ENCODE results near the gene SWI5.

Gene SWI5

DNA sequence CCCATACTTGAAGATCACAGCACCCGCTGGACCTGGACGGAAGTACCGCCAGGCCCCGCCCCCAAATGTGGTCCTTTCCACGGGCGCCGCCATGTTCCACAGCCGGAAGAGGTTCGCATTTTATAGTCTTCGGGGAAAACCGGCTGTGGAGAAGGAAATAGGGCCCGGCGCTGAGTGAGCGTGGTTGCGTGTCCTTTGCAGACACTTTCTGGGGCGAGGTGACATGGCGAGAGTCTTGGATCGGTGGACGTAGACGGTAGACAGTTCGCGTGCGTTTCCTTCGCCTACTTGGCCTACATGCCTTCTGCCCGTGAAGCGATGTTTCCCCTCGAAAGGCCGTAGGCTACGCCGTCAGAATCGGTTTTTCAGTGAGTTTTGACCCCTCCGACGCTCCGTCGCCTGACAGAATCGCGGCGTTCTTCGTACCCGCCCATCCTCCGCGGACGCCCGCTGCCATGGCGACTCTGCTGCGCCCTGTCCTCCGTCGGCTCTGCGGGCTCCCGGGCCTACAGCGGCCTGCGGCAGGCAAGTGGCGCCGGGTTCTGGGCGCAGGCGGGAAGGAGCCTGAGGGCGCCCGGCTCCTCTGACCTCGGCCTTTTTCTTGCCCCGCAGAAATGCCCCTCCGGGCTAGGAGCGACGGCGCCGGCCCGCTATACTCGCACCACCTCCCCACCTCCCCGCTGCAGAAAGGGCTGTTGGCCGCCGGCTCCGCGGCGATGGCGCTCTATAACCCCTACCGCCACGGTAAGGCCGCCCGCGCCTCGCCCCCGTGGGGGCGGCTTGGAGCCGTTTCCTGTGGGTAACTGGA lies 46.5 kb downstream of the SWI5 start, which contains the start of the genes COQ4 and TRUB2:
COQ4 (plus strand) TSS at position 436 of the 808 bp plus-strand sequence; CDS start at position 456, 20 bp downstream.
TRUB2 (minus strand) TSS at position 44 of the 808 bp plus-strand sequence; CDS start at position 5, 39 bp downstream.
- Histone ChIP-seq H3K4me3 (ENCODE audit: extremely low read depth, insufficient read depth, low read length, poor library complexity, severe bottlenecking) (peak within 1 kb of the TSS; percentile 91), H3K9me3 (ENCODE audit: control insufficient read depth, low read length) (no peaks in the 10 kb centered on the region), H3K27ac (ENCODE audit: low read depth, low read length, severe bottlenecking) (peak within 1 kb of the TSS; percentile 92), H3K36me3 (ENCODE audit: control insufficient read depth, insufficient read depth, low read length) (peaks cover 58% of the 10 kb centered on the region), H3K4me1 (ENCODE audit: control insufficient read depth, insufficient read depth, low read length, poor library complexity, severe bottlenecking) (peaks cover 8% of the 10 kb centered on the region)
- WGBS, 2 experiments (ENCODE audit: insufficient coverage in 2 of 2) = 0% methylated on average over 80 to 83 of the region's 83 CpGs

DNA sequence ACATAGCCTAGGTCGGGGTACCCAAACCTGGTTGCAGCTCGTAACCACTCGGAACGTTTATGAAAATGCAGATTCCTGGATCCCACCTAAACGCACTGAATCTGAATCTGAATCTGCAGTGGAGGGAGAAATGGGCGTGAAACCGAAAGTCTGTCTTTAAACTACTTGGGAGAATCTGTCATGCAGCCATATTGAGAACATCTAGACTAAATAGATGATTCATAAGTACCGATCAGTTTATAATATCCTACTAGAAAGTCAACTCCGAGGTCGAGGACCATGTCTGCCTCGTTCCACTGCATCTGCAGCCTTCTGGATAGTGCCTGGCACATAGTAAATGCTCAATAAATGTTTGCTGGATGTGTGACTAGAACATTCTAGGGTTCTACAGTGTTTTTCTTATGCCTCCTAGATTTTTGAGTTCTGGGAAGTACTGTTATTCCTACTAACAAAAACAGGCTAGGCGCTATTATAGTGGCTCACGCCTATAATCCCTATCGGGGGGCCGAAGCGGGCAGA lies 47.2 kb downstream of the SWI5 start:
- Histone ChIP-seq H3K4me1 (ENCODE audit: control insufficient read depth, insufficient read depth, low read length, poor library complexity, severe bottlenecking) (peaks cover 8% of the 10 kb centered on the region), H3K27ac (ENCODE audit: low read depth, low read length, severe bottlenecking) (peak overlapping the region; percentile 92), H3K4me3 (ENCODE audit: extremely low read depth, insufficient read depth, low read length, poor library complexity, severe bottlenecking) (peak overlapping the region; percentile 91), H3K9me3 (ENCODE audit: control insufficient read depth, low read length) (no peaks in the 10 kb centered on the region), H3K36me3 (ENCODE audit: control insufficient read depth, insufficient read depth, low read length) (peaks cover 60% of the 10 kb centered on the region)
- 17 to 34% methylated on average over 6 to 11 of the region's 16 CpGs for WGBS, 2 experiments (ENCODE audit: insufficient coverage in 2 of 2)

DNA sequence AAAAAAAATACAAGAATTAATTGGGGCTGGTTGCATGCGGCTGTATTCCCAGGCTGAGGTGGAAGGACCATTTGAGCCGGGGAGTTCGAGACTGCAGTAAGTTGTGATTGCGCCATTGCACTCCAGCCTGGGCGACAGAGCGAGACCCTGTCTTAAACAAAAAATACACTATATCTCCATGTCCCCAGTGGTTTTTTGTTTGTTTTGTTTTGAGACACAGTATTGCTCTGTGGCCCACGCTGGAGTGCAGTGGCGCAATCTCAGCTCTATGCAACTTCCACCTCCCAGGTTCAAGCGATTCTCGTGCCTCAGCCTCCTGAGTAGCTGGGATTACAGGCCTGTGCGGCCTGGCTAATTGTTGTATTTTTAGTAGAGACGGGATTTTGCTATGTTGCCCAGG lies 47.7 kb downstream of the SWI5 start:
- Histone ChIP-seq H3K9me3 (ENCODE audit: control insufficient read depth, low read length) (no peaks in the 10 kb centered on the region), H3K27ac (ENCODE audit: low read depth, low read length, severe bottlenecking) (no peak overlapping the region), H3K4me3 (ENCODE audit: extremely low read depth, insufficient read depth, low read length, poor library complexity, severe bottlenecking) (peak overlapping the region; percentile 91), H3K4me1 (ENCODE audit: control insufficient read depth, insufficient read depth, low read length, poor library complexity, severe bottlenecking) (peaks cover 8% of the 10 kb centered on the region), H3K36me3 (ENCODE audit: control insufficient read depth, insufficient read depth, low read length) (peaks cover 65% of the 10 kb centered on the region)
- 94 to 100% methylated on average over 5 to 8 of the region's 12 CpGs for WGBS, 2 experiments (ENCODE audit: insufficient coverage in 2 of 2)

DNA sequence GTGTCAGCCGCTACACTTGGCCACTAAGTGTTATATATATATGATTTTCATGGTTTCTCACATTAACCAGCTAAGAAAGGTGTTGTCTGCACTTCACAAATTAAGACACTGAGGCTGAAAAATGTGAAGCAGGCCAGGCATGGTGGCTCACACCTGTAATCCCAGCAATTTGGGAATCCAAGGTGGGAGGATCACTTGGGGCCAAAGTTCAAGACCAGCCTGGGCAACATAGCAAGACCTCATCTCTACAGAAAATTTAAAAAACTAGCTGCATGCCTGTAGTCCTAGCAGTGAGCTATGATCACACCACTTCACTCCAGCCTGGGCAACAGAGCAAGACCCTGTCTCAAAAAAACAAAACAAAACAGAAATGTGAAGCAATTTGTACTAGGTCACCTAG lies 48.3 kb downstream of the SWI5 start:
- H3K36me3 ChIP-seq (ENCODE audit: control insufficient read depth, insufficient read depth, low read length) = peaks cover 69% of the 10 kb centered on the region
- H3K27ac ChIP-seq (ENCODE audit: low read depth, low read length, severe bottlenecking) = no peak overlapping the region
- no peaks in the 10 kb centered on the region for H3K9me3 ChIP-seq (ENCODE audit: control insufficient read depth, low read length)
- H3K4me3 ChIP-seq (ENCODE audit: extremely low read depth, insufficient read depth, low read length, poor library complexity, severe bottlenecking) = no peak overlapping the region
- no CpG with 5 or more reads among the region's 1 CpG for WGBS, 2 experiments (ENCODE audit: insufficient coverage in 2 of 2)
- H3K4me1 ChIP-seq (ENCODE audit: control insufficient read depth, insufficient read depth, low read length, poor library complexity, severe bottlenecking) = peaks cover 8% of the 10 kb centered on the region

DNA sequence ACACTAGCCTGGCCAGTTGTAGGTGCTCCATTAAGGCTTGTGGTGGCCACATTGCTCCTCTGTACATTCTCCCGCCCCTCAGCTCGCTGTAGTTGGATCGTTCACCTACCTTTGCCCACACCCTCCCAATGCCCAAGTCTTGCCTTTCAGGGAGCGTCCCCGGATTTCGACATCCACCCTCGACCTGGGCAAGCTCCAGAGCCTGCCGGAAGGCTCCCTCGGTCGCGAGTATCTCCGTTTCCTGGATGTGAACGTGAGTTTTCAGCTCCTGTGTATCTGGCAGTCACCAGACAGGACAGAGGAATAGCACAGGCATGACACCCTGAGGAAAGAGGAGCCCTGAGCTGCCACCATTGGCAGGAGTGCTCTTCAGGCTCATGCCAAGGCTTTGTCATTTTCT lies 49.6 kb downstream of the SWI5 start:
- Histone ChIP-seq H3K36me3 (ENCODE audit: control insufficient read depth, insufficient read depth, low read length) (peaks cover 62% of the 10 kb centered on the region), H3K27ac (ENCODE audit: low read depth, low read length, severe bottlenecking) (no peak overlapping the region), H3K4me3 (ENCODE audit: extremely low read depth, insufficient read depth, low read length, poor library complexity, severe bottlenecking) (no peak overlapping the region), H3K9me3 (ENCODE audit: control insufficient read depth, low read length) (no peaks in the 10 kb centered on the region), H3K4me1 (ENCODE audit: control insufficient read depth, insufficient read depth, low read length, poor library complexity, severe bottlenecking) (peaks cover 8% of the 10 kb centered on the region)
- WGBS, 2 experiments (ENCODE audit: insufficient coverage in 2 of 2) = 95 to 98% methylated on average over 8 to 13 of the region's 13 CpGs

DNA sequence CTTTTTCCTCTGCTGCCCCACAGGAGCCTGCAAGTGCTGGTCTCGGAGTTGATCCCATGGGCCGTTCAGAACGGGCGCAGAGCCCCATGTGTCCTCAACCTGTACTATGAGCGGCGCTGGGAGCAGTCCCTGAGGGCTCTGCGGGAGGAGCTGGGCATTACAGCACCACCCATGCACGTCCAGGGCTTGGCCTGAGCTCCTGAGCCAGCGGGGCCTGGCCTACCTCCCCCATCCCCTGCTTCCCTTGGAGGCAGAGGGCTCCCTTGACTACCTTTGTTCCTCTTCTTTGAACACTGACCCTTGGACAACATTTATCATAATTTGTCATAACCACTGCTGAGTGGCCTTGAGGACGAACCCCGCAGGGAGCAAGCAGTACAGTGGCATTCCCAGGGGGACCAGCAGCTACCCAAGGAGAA lies 57.4 kb downstream of the SWI5 start:
- H3K4me3 ChIP-seq (ENCODE audit: extremely low read depth, insufficient read depth, low read length, poor library complexity, severe bottlenecking) = no peak overlapping the region
- 91 to 92% methylated on average over 8 to 11 of the region's 11 CpGs for WGBS, 2 experiments (ENCODE audit: insufficient coverage in 2 of 2)
- H3K4me1 ChIP-seq (ENCODE audit: control insufficient read depth, insufficient read depth, low read length, poor library complexity, severe bottlenecking) = no peaks in the 10 kb centered on the region

DNA sequence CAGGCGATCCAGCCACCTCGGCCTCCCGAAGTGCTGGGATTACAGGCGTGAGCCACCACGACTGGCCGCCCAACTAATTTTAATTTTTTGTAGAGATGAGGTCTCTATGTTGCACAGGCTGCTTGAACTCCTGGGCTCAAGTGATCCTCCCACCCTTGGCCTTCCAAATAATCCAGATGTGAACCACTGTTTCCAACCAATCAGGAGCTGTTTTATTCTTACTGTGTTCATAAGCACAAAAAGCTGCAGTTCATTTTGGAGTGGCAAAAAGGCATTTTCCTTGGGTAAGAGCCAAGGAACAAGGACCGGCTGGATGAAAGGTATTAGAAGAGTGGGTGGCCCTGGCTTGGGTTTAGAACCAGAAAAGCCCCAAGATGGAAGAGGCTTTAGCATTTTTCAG lies 59.1 kb downstream of the SWI5 start:
- H3K4me3 ChIP-seq (ENCODE audit: extremely low read depth, insufficient read depth, low read length, poor library complexity, severe bottlenecking) = no peak overlapping the region
- 88 to 94% methylated on average over 6 to 7 of the region's 7 CpGs for WGBS, 2 experiments (ENCODE audit: insufficient coverage in 2 of 2)
- H3K36me3 ChIP-seq (ENCODE audit: control insufficient read depth, insufficient read depth, low read length) = peaks cover 16% of the 10 kb centered on the region
- no peaks in the 10 kb centered on the region for H3K9me3 ChIP-seq (ENCODE audit: control insufficient read depth, low read length)
- H3K4me1 ChIP-seq (ENCODE audit: control insufficient read depth, insufficient read depth, low read length, poor library complexity, severe bottlenecking) = no peaks in the 10 kb centered on the region
- H3K27ac ChIP-seq (ENCODE audit: low read depth, low read length, severe bottlenecking) = no peak overlapping the region

More for the DNA sequence above, 57.4 kb downstream of the SWI5 start:
- Histone ChIP-seq H3K9me3 (ENCODE audit: control insufficient read depth, low read length) (no peaks in the 10 kb centered on the region), H3K36me3 (ENCODE audit: control insufficient read depth, insufficient read depth, low read length) (peaks cover 29% of the 10 kb centered on the region), H3K27ac (ENCODE audit: low read depth, low read length, severe bottlenecking) (no peak overlapping the region)

DNA sequence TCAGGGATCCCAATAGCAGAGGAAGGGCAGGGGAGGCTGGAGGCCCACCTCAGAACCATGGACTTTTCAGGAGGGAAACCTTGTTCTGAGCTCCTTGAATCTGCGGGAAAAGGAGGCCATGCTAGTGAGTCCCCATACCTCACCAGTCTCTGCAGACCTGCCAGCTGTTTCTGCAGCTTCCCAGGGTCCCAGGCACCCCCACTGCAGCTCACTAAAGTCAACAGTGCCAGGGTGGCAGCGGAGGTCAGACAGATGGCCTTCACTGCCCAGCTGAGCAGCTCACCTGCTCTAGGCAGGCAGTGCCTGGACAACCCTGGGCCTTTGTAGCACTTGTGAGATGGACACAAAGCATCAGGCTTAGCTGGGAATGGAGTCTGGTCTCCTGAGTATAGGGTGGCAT lies 59.8 kb downstream of the SWI5 start:
- Histone ChIP-seq H3K27ac (ENCODE audit: low read depth, low read length, severe bottlenecking) (no peak overlapping the region), H3K4me1 (ENCODE audit: control insufficient read depth, insufficient read depth, low read length, poor library complexity, severe bottlenecking) (no peaks in the 10 kb centered on the region), H3K4me3 (ENCODE audit: extremely low read depth, insufficient read depth, low read length, poor library complexity, severe bottlenecking) (no peak overlapping the region), H3K36me3 (ENCODE audit: control insufficient read depth, insufficient read depth, low read length) (peaks cover 16% of the 10 kb centered on the region), H3K9me3 (ENCODE audit: control insufficient read depth, low read length) (no peaks in the 10 kb centered on the region)
- WGBS, 2 experiments (ENCODE audit: insufficient coverage in 2 of 2) = 95 to 100% methylated on average over 1 to 2 of the region's 2 CpGs

DNA sequence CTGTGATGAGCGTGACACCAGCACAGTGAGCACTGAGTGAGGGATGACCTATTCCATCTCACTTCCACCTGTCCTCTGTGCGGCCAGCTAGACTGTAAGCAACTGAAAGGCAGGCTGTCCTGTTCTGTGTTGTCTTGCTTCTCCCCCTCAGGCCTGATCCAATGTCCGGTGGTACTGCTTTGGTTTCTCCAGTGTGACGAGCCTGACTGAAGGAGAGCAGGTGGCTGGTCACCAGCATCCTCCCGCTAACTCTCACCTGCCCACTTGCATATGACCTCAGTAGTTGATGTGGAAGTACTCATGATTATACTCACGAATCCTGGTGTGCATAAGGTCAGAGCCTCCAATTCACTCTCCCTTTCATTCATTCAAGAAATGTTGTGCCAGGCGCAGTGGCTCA lies 61.9 kb downstream of the SWI5 start:
- H3K4me1 ChIP-seq (ENCODE audit: control insufficient read depth, insufficient read depth, low read length, poor library complexity, severe bottlenecking) = peaks cover 3% of the 10 kb centered on the region
- WGBS, 2 experiments (ENCODE audit: insufficient coverage in 2 of 2) = 93 to 95% methylated on average over 5 to 6 of the region's 7 CpGs
- no peak overlapping the region for H3K4me3 ChIP-seq (ENCODE audit: extremely low read depth, insufficient read depth, low read length, poor library complexity, severe bottlenecking)
- H3K9me3 ChIP-seq (ENCODE audit: control insufficient read depth, low read length) = no peaks in the 10 kb centered on the region
- peaks cover 17% of the 10 kb centered on the region for H3K36me3 ChIP-seq (ENCODE audit: control insufficient read depth, insufficient read depth, low read length)
- no peak overlapping the region for H3K27ac ChIP-seq (ENCODE audit: low read depth, low read length, severe bottlenecking)
